ENCODE measurements around the gene DCAF5. TPM values are rescaled to one million over a fixed set of nuclear protein-coding genes. Genes with fewer than 3 reads are reported as not detected.

Gene DCAF5
- total and polyA plus RNA-seq, 4 experiments from 2014 or later: 54.4 to 75.7 (median 71.4) TPM

DNA sequence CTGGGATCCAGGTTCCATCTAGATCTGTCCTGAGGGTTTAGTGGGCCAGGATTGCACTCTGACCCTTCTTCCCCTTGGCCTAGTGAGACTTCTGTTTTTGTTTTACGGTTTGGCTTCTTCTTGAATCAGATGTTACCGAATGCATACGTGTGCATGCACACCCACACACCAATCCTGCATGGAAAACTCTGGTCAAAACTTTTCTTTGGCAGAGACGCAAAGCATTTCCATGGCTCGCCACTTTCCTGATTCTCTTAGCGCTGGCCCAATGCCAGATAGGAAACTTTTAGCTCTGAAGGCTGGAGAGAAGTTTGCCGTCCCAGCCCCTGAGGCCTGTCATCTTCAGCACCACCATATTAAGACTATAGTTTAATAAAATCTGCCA lies 106.5 kb downstream of the DCAF5 start:
- POLR2A ChIA-PET (ENCODE audit: partially characterized antibody): no interaction called here
- no peak overlapping the region for H3K27ac ChIP-seq (ENCODE audit: low read depth, low read length)
- no peak overlapping the region for H3K4me3 Mint-ChIP-seq
- H3K4me1 Mint-ChIP-seq: peaks cover 3 to 20% (median 10%) of the 10 kb centered on the region in 4 donors
- no peaks in the 10 kb centered on the region for H3K36me3 ChIP-seq (ENCODE audit: insufficient read depth, low read length)
- H3K9me3 ChIP-seq (ENCODE audit: control insufficient read depth in 1 of 2, low read length in 2 of 2): no peaks in the 10 kb centered on the region
- peaks cover 5 to 8% of the 10 kb centered on the region in 2 donors for H3K27me3 Mint-ChIP-seq
- no peaks in the 10 kb centered on the region for H3K9me3 Mint-ChIP-seq
- no peaks in the 10 kb centered on the region for H3K27me3 ChIP-seq (ENCODE audit: insufficient read depth, low read length)
- H3K27ac Mint-ChIP-seq: peak overlapping the region in 1 of 7 donors; percentile 19
- CTCF ChIA-PET (ENCODE audit: partially characterized antibody): no interaction called here
- H3K36me3 Mint-ChIP-seq: peaks cover 0 to 7% of the 10 kb centered on the region in 2 donors
- H3K4me1 ChIP-seq (ENCODE audit: insufficient read depth, low read length): no peaks in the 10 kb centered on the region
- H3K4me3 ChIP-seq (ENCODE audit: low read length in 2 of 2): no peak overlapping the region
- intact Hi-C loops (cut with micrococcal nuclease): no loop called here
- DNase-seq: no peak

DNA sequence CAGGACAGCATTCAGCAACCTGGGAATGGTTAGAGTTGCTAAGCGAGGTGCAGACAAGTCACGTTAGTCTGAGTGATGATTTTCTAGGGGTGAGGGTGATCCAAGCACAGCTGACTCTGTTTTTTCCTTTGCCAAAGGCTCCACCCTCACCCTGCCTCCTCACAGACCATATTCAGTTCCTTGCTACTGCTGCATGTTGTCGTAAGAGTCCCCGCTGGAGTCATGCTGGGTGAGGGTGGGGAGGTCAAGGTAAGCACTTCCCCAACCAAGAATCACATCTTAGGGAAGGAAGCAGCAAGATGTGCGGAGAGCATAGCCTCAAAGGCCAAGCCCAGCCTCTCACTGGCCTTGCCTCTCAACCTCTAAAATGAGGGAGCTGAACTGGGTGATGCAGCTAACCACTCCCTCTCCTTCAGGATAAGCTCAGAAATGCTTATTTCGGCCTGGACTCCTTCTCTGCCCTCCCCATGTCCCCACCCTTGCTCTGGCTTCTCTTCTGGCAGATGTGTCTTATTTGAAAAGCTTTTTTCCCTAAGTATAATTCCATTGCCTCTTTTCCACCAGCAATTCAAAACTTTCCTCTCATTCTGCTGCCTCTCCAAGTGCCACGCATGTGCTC lies 107.0 kb downstream of the DCAF5 start:
- no peaks in the 10 kb centered on the region for H3K4me1 ChIP-seq (ENCODE audit: insufficient read depth, low read length)
- ChIA-PET POLR2A (ENCODE audit: partially characterized antibody) (no interaction called here), CTCF (ENCODE audit: partially characterized antibody) (no interaction called here)
- H3K27ac ChIP-seq (ENCODE audit: low read depth, low read length): no peak overlapping the region
- H3K36me3 ChIP-seq (ENCODE audit: insufficient read depth, low read length): no peaks in the 10 kb centered on the region
- no peak for DNase-seq
- no peak overlapping the region for H3K4me3 ChIP-seq (ENCODE audit: low read length in 2 of 2)
- peaks cover 5 to 8% of the 10 kb centered on the region in 2 donors for H3K27me3 Mint-ChIP-seq
- H3K4me3 Mint-ChIP-seq: peak overlapping the region in 1 of 8 donors; percentile 42
- H3K27me3 ChIP-seq (ENCODE audit: insufficient read depth, low read length): no peaks in the 10 kb centered on the region
- intact Hi-C loops (cut with micrococcal nuclease): no loop called here
- H3K27ac Mint-ChIP-seq: no peak overlapping the region
- peaks cover 3 to 20% (median 10%) of the 10 kb centered on the region in 4 donors for H3K4me1 Mint-ChIP-seq
- H3K9me3 Mint-ChIP-seq: no peaks in the 10 kb centered on the region
- no peaks in the 10 kb centered on the region for H3K9me3 ChIP-seq (ENCODE audit: control insufficient read depth in 1 of 2, low read length in 2 of 2)
- peaks cover 0 to 6% of the 10 kb centered on the region in 2 donors for H3K36me3 Mint-ChIP-seq

DNA sequence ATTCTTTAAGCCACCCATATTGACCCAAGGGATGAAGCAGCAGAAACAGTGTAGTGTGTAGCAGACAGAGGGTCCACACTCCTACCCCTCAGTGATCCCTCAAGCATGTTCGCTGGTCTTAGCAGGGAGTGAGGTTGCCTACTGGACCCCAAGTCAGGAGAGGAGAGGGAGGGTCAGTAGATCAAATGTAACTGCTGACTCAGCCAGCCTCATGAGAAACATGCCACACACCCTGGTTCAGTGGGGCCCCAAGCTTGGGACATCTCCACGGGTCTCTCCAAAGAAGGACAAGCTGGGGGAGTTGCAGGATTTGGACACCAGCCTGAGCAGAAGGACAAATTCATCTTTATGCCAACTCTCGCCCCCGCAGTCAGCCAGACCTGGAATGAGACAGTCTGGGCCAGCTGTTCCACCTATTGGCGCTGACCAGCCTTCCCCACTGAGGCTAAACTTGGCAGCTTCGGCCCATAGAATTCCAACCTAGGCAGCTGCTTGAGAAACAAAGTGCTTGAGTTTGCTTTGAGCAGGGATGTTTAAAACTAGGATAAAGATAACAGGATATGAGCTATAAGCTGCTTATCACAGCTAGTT lies 107.9 kb downstream of the DCAF5 start:
- Histone ChIP-seq H3K4me3 (ENCODE audit: low read length in 2 of 2) (no peak overlapping the region), H3K4me1 (ENCODE audit: insufficient read depth, low read length) (no peaks in the 10 kb centered on the region), H3K27ac (ENCODE audit: low read depth, low read length) (no peak overlapping the region), H3K27me3 (ENCODE audit: insufficient read depth, low read length) (no peaks in the 10 kb centered on the region), H3K36me3 (ENCODE audit: insufficient read depth, low read length) (no peaks in the 10 kb centered on the region), H3K9me3 (ENCODE audit: control insufficient read depth in 1 of 2, low read length in 2 of 2) (no peaks in the 10 kb centered on the region)
- H3K9me3 Mint-ChIP-seq: no peaks in the 10 kb centered on the region
- H3K4me3 Mint-ChIP-seq: peak overlapping the region in 1 of 8 donors; percentile 14
- intact Hi-C loops (cut with micrococcal nuclease): no loop called here
- peaks cover 3 to 20% (median 10%) of the 10 kb centered on the region in 4 donors for H3K4me1 Mint-ChIP-seq
- ChIA-PET CTCF (ENCODE audit: partially characterized antibody) (no interaction called here), POLR2A (ENCODE audit: partially characterized antibody) (no interaction called here)
- H3K27me3 Mint-ChIP-seq: peaks cover 5 to 8% of the 10 kb centered on the region in 2 donors
- DNase-seq: no peak
- peaks cover 0 to 2% of the 10 kb centered on the region in 2 donors for H3K36me3 Mint-ChIP-seq
- H3K27ac Mint-ChIP-seq: no peak overlapping the region

DNA sequence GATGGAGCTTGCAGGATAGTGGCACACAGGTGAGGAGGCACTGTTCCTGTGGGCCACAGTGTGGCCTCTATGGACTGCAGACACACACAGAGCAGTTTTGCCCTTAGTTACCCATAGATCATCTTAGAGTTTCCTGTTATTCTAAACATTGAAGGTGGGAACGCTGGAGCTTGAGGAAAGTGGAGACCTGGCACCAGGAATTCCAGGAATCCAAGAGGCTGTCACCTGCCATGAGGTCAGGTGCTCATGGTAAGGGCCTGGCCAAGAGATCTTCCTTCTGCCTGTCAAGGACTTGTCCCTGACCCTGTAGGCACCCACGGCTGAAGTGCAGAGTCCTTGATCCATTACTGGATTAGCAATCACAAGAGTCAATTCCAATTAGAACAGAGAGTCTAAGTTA lies 108.6 kb downstream of the DCAF5 start:
- DNase-seq: no peak
- H3K9me3 Mint-ChIP-seq: no peaks in the 10 kb centered on the region
- Histone ChIP-seq H3K4me1 (ENCODE audit: insufficient read depth, low read length) (no peaks in the 10 kb centered on the region), H3K27me3 (ENCODE audit: insufficient read depth, low read length) (no peaks in the 10 kb centered on the region), H3K36me3 (ENCODE audit: insufficient read depth, low read length) (no peaks in the 10 kb centered on the region), H3K27ac (ENCODE audit: low read depth, low read length) (no peak overlapping the region), H3K4me3 (ENCODE audit: low read length in 2 of 2) (no peak overlapping the region), H3K9me3 (ENCODE audit: control insufficient read depth in 1 of 2, low read length in 2 of 2) (no peaks in the 10 kb centered on the region)
- intact Hi-C loops (cut with micrococcal nuclease): no loop called here
- no peak overlapping the region for H3K4me3 Mint-ChIP-seq
- H3K27ac Mint-ChIP-seq: no peak overlapping the region
- peaks cover 3 to 20% (median 10%) of the 10 kb centered on the region in 4 donors for H3K4me1 Mint-ChIP-seq
- H3K27me3 Mint-ChIP-seq: peaks cover 6 to 8% of the 10 kb centered on the region in 2 donors
- ChIA-PET CTCF (ENCODE audit: partially characterized antibody) (no interaction called here), POLR2A (ENCODE audit: partially characterized antibody) (interaction anchor here (0.8 kb wide), 1 partner anchor 22 kb away, joined by 3 read pairs; no protein-coding TSS in a partner anchor)
- peaks cover 0 to 2% of the 10 kb centered on the region in 2 donors for H3K36me3 Mint-ChIP-seq

DNA sequence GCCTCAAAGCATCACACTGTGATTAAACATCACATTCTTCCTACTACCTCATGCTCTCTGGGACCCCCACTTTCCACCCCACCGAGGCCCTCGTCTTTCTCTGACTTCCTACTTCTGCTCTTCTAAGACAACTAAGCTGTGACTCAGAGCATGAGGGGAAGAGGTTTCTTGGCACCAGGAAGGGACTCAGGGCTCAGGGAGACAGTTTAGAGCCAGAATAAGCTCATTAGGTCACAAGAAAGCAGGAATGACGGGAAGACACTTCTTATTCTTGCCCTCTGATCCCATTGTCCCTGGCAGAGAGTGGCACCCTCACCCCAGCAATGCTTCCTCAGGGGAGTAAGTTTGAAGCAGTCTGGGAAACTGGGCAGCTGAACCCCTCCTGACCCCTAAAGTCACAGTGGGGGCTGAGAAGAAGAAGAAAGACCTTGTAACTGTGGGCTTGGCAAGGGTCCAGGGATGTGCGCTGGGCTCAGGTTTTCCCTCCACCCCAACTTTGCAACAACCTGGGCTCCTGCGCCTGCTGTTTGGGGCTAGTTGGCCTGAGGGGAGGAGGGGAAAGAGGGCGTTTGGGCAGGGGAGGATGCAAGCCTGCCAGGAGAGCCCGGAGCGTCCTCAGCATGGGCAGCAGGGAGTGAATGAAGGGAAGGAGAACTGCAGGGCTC lies 109.2 kb downstream of the DCAF5 start:
- DNase-seq: no peak
- POLR2A ChIA-PET (ENCODE audit: partially characterized antibody): interaction anchor here (0.8 kb wide), 1 partner anchor 23 kb away, joined by 3 read pairs; no protein-coding TSS in a partner anchor
- H3K4me3 Mint-ChIP-seq: no peak overlapping the region
- Histone ChIP-seq H3K27ac (ENCODE audit: low read depth, low read length) (no peak overlapping the region), H3K36me3 (ENCODE audit: insufficient read depth, low read length) (no peaks in the 10 kb centered on the region), H3K27me3 (ENCODE audit: insufficient read depth, low read length) (no peaks in the 10 kb centered on the region), H3K9me3 (ENCODE audit: control insufficient read depth in 1 of 2, low read length in 2 of 2) (no peaks in the 10 kb centered on the region), H3K4me1 (ENCODE audit: insufficient read depth, low read length) (no peaks in the 10 kb centered on the region), H3K4me3 (ENCODE audit: low read length in 2 of 2) (no peak overlapping the region)
- CTCF ChIA-PET (ENCODE audit: partially characterized antibody): no interaction called here
- no peaks in the 10 kb centered on the region for H3K9me3 Mint-ChIP-seq
- H3K4me1 Mint-ChIP-seq: peaks cover 3 to 20% (median 10%) of the 10 kb centered on the region in 4 donors
- H3K27me3 Mint-ChIP-seq: peaks cover 8 to 12% of the 10 kb centered on the region in 2 donors
- H3K36me3 Mint-ChIP-seq: peaks cover 0 to 2% of the 10 kb centered on the region in 2 donors
- H3K27ac Mint-ChIP-seq: no peak overlapping the region
- intact Hi-C loops (cut with micrococcal nuclease): no loop called here

DNA sequence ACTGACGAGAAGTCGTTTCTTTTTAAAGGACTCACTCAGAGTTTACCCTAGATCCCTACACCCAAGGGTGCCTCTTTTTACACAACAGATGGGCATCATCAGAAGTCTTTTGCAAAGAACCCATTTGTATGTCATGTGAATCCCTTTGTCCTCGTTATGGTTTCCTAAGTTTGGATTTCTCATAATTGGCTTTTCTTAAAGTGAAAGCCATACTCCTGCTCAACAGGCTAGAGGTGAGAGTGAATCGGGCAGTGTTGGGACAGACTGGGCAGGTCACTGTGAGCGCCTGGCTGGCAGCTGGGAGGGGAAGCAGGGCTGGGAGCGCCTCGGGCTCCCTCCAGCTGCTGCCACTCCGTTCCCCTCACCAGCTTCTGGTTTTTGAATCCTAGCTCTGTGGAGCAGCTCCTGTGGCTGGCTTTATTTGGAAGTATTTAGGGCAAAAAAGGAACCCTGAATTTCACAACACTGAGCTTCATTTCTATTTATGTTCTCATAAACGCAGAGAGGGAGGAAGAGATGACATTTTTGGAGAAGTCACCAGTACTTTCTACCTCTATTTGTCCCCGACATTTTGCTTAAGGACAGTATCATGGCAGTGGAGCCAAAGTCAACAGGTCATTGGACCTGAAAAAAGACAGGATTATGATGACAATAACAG lies 110.0 kb downstream of the DCAF5 start:
- Mint-ChIP-seq H3K4me1 (peaks cover 0 to 17% (median 10%) of the 10 kb centered on the region in 4 donors), H3K9me3 (no peaks in the 10 kb centered on the region), H3K27me3 (peaks cover 8 to 13% of the 10 kb centered on the region in 2 donors), H3K27ac (no peak overlapping the region), H3K36me3 (no peaks in the 10 kb centered on the region), H3K4me3 (peak overlapping the region in 1 of 8 donors; percentile 29)
- Histone ChIP-seq H3K27ac (ENCODE audit: low read depth, low read length) (no peak overlapping the region), H3K27me3 (ENCODE audit: insufficient read depth, low read length) (no peaks in the 10 kb centered on the region), H3K4me3 (ENCODE audit: low read length in 2 of 2) (no peak overlapping the region), H3K4me1 (ENCODE audit: insufficient read depth, low read length) (no peaks in the 10 kb centered on the region), H3K9me3 (ENCODE audit: control insufficient read depth in 1 of 2, low read length in 2 of 2) (no peaks in the 10 kb centered on the region), H3K36me3 (ENCODE audit: insufficient read depth, low read length) (no peaks in the 10 kb centered on the region)
- CTCF ChIA-PET (ENCODE audit: partially characterized antibody): no interaction called here
- intact Hi-C loops (cut with micrococcal nuclease): no loop called here
- no peak for DNase-seq
- POLR2A ChIA-PET (ENCODE audit: partially characterized antibody): no interaction called here

DNA sequence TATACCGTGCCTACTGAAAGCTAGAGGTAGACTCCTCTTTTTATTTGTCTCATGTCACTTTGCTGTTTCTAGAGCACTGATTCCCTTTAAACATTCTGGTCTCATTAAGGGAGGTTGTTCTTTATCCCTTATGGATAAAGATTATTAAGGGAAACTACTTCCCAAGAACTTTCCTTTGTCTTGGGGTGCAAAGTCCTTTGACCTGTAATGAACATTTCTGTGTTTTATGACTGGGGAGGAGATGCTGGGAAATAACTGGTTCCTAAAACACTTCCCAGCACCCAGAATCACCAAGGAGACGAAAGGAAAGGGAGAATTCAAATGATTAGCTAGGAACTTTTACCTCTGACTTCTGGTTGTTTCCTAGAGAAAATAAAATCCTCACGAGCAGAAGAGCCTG lies 110.6 kb downstream of the DCAF5 start:
- H3K27ac Mint-ChIP-seq: peak overlapping the region in 1 of 7 donors; percentile 5
- H3K4me1 ChIP-seq (ENCODE audit: insufficient read depth, low read length): no peaks in the 10 kb centered on the region
- no peak overlapping the region for H3K4me3 ChIP-seq (ENCODE audit: low read length in 2 of 2)
- no peaks in the 10 kb centered on the region for H3K36me3 ChIP-seq (ENCODE audit: insufficient read depth, low read length)
- ChIA-PET CTCF (ENCODE audit: partially characterized antibody) (no interaction called here), POLR2A (ENCODE audit: partially characterized antibody) (no interaction called here)
- no peak overlapping the region for H3K27ac ChIP-seq (ENCODE audit: low read depth, low read length)
- peaks cover 0 to 17% (median 10%) of the 10 kb centered on the region in 4 donors for H3K4me1 Mint-ChIP-seq
- no peaks in the 10 kb centered on the region for H3K9me3 Mint-ChIP-seq
- intact Hi-C loops (cut with micrococcal nuclease): no loop called here
- H3K27me3 ChIP-seq (ENCODE audit: insufficient read depth, low read length): no peaks in the 10 kb centered on the region
- no peaks in the 10 kb centered on the region for H3K9me3 ChIP-seq (ENCODE audit: control insufficient read depth in 1 of 2, low read length in 2 of 2)
- no peak for DNase-seq
- peaks cover 11 to 18% of the 10 kb centered on the region in 2 donors for H3K27me3 Mint-ChIP-seq
- no peak overlapping the region for H3K4me3 Mint-ChIP-seq
- no peaks in the 10 kb centered on the region for H3K36me3 Mint-ChIP-seq
